OCI-LY7 (cell line): ENCODE measurements around the gene ACVR1C. TPM values are rescaled to one million over a fixed set of nuclear protein-coding genes. Genes with fewer than 3 reads are reported as not detected.
"Not testable (repeated sequence)": the region's sequence is repeated elsewhere in the genome, so short reads cannot be mapped to it uniquely, and the experiment has no call there.

ENCODE experiments used
- BruUV-seq: library from RNA; stranded (reverse); fragments of 400-500 nt; replicated peaks from 2 replicates; lab custom pipeline; 2021; lab: Mats Ljungman, UMichigan
- CTCF ChIA-PET: fragments of 300-600 bp; sonication (Branson Sonifier 250); formaldehyde crosslinking; loops from one replicate; lab custom pipeline; 2022; ENCODE audit warnings: antibody characterized with exemption; ENCODE audit not compliant: unreplicated experiment; lab: Charles Lee
- POLR2A ChIA-PET: fragments of 300-600 bp; sonication (Branson Sonifier 250); formaldehyde crosslinking; loops from one replicate; lab custom pipeline; 2022; ENCODE audit warnings: antibody characterized with exemption; lab: Charles Lee
- DNase-seq: peaks from one replicate; pipeline ENCODE4 v3.0.0-alpha.2; 2015; ENCODE audit warnings: low spot score
- H2AFZ ChIP-seq: fragments of 200-600 bp; sonication (generic), shearing (Covaris generic); 2 replicates; pipeline ENCODE4 v1.6.1; 2014; ENCODE audit warnings: mild to moderate bottlenecking, antibody characterized with exemption, low read length, moderate library complexity
- H3K27ac ChIP-seq: fragments of 200-600 bp; sonication (generic); 2 replicates; pipeline ENCODE4 v1.5.1; 2014; ENCODE audit warnings: mixed run types, low read depth, mild to moderate bottlenecking, moderate library complexity, low read length, inconsistent platforms; ENCODE audit not compliant: poor library complexity, severe bottlenecking
- H3K36me3 ChIP-seq: fragments of 200-600 bp; sonication (generic); 2 replicates; pipeline ENCODE4 v1.6.1; 2014; ENCODE audit warnings: mild to moderate bottlenecking, antibody characterized with exemption, low read length, moderate library complexity, mixed read lengths; ENCODE audit not compliant: insufficient read depth
- H3K4me1 ChIP-seq: fragments of 200-600 bp; sonication (generic); 2 replicates; pipeline ENCODE4 v1.5.1; 2014; ENCODE audit warnings: mild to moderate bottlenecking, low read length; ENCODE audit not compliant: insufficient read depth, poor library complexity, severe bottlenecking
- H3K4me2 ChIP-seq: fragments of 200-600 bp; sonication (generic); 2 replicates; pipeline ENCODE4 v1.6.1; 2014; ENCODE audit warnings: mild to moderate bottlenecking, low read length
- H3K4me3 ChIP-seq: fragments of 200-600 bp; sonication (generic); 2 replicates; pipeline ENCODE4 v1.5.1; 2014; ENCODE audit warnings: mild to moderate bottlenecking, low read depth, low read length; ENCODE audit not compliant: poor library complexity, severe bottlenecking
- H3K79me2 ChIP-seq: fragments of 200-600 bp; sonication (generic); 2 replicates; pipeline ENCODE4 v1.6.1; 2016; ENCODE audit warnings: low read depth, mild to moderate bottlenecking, low read length, moderate library complexity, mixed read lengths; ENCODE audit not compliant: insufficient read depth
- H3K9me2 ChIP-seq: fragments of 200-600 bp; sonication (generic); 2 replicates; pipeline ENCODE4 v1.6.1; 2016; ENCODE audit warnings: mild to moderate bottlenecking, low read length, mixed read lengths; ENCODE audit not compliant: insufficient read depth
- H3K9me3 ChIP-seq: fragments of 200-600 bp; sonication (generic); 2 replicates; pipeline ENCODE4 v1.6.1; 2014; ENCODE audit warnings: mild to moderate bottlenecking, mixed run types, low read length, mixed read lengths
- H4K20me1 ChIP-seq: fragments of 200-600 bp; sonication (generic); 2 replicates; pipeline ENCODE4 v1.6.1; 2014; ENCODE audit warnings: mild to moderate bottlenecking, antibody characterized with exemption, low read length, moderate library complexity, mixed read lengths; ENCODE audit not compliant: insufficient read depth
- EZH2phosphoT487 ChIP-seq: fragments of 200-600 bp; sonication (generic); IDR thresholded peaks from 2 replicates; pipeline ENCODE4 v1.6.1; 2018; ENCODE audit warnings: low read depth, borderline replicate concordance, mild to moderate bottlenecking, mixed run types, antibody characterized with exemption, low read length, moderate library complexity, mixed read lengths
- intact Hi-C: fragments of 100-400 bp; cut with micrococcal nuclease; formaldehyde crosslinking; loops from one replicate; pipeline ENCODE4 v1.10.0; 2022; ENCODE audit not compliant: unreplicated experiment
- total RNA-seq, 2 experiments: library from RNA; depleted of rRNA in 1 of 2; stranded (reverse); fragments of >200 nt in 1 of 2; shearing (Covaris generic) in 1 of 2; gene quantifications; 2 replicates each; pipeline ENCODE4 v1.2.3, GENCODE V29; 2014 to 2022
- TF ChIP-seq, protein P1 (sequence below): fragments of 200-600 bp; sonication (generic); conservative IDR thresholded peaks from 2 replicates; pipeline ENCODE4 v1.5.1; 2014; ENCODE audit warnings: mild to moderate bottlenecking, antibody characterized with exemption, low read length, moderate library complexity, mixed read lengths

Gene ACVR1C
- total RNA-seq, 2 experiments from 2014 or later: 0.03 TPM; not detected in 1

DNA sequence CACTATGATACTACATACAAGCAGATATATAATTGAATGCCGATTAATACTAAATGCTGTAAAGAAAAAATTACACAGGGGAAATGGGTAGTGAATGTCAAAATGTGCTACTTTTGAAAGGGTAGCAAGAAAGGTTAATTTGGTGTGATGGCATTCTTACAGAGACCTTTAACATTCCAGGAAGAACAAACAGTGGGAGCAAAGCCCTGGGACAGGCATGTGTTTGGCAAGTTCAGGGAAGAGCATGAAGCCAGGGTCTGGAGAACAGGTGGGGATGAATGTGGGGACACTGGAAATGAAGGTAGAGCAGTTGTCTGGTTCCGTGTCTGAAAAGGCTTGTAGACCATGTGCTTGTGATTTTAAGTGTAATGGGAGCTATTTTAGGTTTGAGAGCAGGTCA lies 102.6 kb downstream of the ACVR1C start:
- no peak for DNase-seq
- no peaks in the 10 kb centered on the region for H3K36me3 ChIP-seq
- no peak overlapping the region for H3K4me3 ChIP-seq
- ChIA-PET POLR2A (no interaction called here), CTCF (no interaction called here)
- H3K4me1 ChIP-seq: peaks cover 3% of the 10 kb centered on the region
- no peaks in the 10 kb centered on the region for H3K9me2 ChIP-seq
- intact Hi-C loops: no loop called here
- H4K20me1 ChIP-seq: no peaks in the 10 kb centered on the region
- H2AFZ ChIP-seq: no peak overlapping the region
- TF ChIP-seq, protein P1, sequence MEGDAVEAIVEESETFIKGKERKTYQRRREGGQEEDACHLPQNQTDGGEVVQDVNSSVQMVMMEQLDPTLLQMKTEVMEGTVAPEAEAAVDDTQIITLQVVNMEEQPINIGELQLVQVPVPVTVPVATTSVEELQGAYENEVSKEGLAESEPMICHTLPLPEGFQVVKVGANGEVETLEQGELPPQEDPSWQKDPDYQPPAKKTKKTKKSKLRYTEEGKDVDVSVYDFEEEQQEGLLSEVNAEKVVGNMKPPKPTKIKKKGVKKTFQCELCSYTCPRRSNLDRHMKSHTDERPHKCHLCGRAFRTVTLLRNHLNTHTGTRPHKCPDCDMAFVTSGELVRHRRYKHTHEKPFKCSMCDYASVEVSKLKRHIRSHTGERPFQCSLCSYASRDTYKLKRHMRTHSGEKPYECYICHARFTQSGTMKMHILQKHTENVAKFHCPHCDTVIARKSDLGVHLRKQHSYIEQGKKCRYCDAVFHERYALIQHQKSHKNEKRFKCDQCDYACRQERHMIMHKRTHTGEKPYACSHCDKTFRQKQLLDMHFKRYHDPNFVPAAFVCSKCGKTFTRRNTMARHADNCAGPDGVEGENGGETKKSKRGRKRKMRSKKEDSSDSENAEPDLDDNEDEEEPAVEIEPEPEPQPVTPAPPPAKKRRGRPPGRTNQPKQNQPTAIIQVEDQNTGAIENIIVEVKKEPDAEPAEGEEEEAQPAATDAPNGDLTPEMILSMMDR: no peak
- no peak for TF ChIP-seq EZH2phosphoT487
- H3K4me2 ChIP-seq: no peak overlapping the region
- H3K27ac ChIP-seq: no peak overlapping the region
- no peaks in the 10 kb centered on the region for H3K9me3 ChIP-seq
- H3K79me2 ChIP-seq: no peaks in the 10 kb centered on the region
- BruUV-seq: no TSS peak

DNA sequence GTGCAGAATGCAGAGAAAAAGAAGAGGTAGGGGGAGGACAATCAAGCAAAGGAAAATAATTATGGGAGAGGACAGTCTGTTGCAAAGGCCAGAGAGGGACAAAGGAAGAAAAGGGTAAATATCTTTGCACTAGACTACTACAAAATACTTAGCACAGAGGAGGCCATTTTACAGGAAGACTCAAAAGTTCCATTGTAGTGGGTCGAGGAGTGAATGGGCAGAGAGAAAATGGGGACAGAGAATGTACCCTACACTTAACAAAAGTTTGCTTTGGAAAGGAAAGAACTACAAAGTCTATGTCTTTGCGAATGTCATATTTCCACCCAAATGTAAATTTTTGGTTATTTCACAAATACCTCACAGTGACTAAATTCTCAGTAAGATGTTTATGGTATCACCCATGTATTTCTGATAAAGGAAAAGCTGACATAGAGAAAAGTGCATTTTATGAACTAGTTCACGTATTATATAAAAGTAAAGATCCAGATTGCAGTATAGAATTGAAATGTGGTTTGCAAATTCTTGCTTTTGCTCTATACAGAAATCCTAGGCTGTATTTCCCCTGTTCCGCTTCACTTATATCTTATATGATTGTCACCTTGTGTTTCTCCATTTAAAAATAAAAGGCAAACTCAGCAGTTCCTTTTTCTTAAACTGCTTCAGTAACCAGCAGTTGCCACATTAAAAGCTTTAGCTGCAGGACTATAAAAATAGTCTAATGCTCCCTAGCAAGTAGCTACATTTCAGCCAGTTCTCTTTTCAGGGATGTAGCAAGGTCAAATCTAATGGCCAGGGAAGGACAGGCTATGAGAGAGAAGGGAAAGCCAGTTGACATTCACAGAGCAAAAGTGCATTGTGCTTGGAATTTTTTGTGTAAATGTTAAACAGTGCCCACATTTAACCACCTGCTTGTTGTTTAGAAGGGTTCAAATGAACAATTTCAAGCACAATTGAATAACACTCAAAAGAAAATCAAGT lies 105.1 kb downstream of the ACVR1C start:
- no peak overlapping the region; the same call in 1 of the 2 replicates for H3K4me2 ChIP-seq
- H3K79me2 ChIP-seq: no peaks in the 10 kb centered on the region
- no peak for TF ChIP-seq EZH2phosphoT487
- TF ChIP-seq, protein P1: no peak
- ChIA-PET CTCF (no interaction called here), POLR2A (interaction anchor here (0.6 to 2.0 kb wide), 2 partner anchors 12 to 1368 kb away, joined by 3 to 5 read pairs; no protein-coding TSS in a partner anchor)
- no peak overlapping the region for H2AFZ ChIP-seq
- no TSS peak for BruUV-seq
- intact Hi-C loops: no loop called here
- H3K4me1 ChIP-seq: peaks cover 3% of the 10 kb centered on the region
- H3K9me2 ChIP-seq: no peaks in the 10 kb centered on the region
- H3K36me3 ChIP-seq: no peaks in the 10 kb centered on the region
- H3K9me3 ChIP-seq: no peaks in the 10 kb centered on the region
- H3K27ac ChIP-seq: no peak overlapping the region
- no peaks in the 10 kb centered on the region for H4K20me1 ChIP-seq
- no peak overlapping the region for H3K4me3 ChIP-seq
- DNase-seq: no peak

DNA sequence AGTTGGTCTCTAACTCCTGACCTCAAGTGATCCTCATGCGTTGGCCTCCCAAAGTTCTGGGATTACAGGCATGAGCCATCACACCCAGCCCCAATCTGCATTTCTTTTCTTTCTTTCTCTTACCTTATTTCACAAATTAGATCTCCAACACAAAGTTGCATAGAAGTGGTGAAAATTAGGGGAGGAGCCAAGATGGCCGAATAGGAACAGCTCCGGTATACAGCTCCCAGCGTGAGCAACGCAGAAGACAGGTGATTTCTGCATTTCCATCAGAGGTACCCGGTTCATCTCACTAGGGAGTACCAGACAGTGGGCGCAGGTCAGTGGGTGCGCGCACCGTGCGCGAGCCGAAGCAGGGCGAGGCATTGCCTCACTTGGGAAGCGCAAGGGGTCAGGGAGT lies 113.7 kb downstream of the ACVR1C start:
- H2AFZ ChIP-seq, H3K9me2 ChIP-seq, DNase-seq, H3K79me2 ChIP-seq, BruUV-seq, H3K27ac ChIP-seq, H3K4me1 ChIP-seq, H3K36me3 ChIP-seq, H3K4me2 ChIP-seq, H3K4me3 ChIP-seq, H4K20me1 ChIP-seq, H3K9me3 ChIP-seq, intact Hi-C loops, CTCF ChIA-PET: not testable (repeated sequence)
- POLR2A ChIA-PET: interaction anchor here (0.7 kb wide), 1 partner anchor 233 kb away, joined by 3 read pairs; no protein-coding TSS in a partner anchor
